ENCODE results near the gene GNB3. TPM values are rescaled to one million over a fixed set of nuclear protein-coding genes. Genes with fewer than 3 reads are reported as not detected.

Gene GNB3
- total and polyA plus RNA-seq, 4 donors: under 0.01 to 0.12 TPM; not detected in 2

DNA sequence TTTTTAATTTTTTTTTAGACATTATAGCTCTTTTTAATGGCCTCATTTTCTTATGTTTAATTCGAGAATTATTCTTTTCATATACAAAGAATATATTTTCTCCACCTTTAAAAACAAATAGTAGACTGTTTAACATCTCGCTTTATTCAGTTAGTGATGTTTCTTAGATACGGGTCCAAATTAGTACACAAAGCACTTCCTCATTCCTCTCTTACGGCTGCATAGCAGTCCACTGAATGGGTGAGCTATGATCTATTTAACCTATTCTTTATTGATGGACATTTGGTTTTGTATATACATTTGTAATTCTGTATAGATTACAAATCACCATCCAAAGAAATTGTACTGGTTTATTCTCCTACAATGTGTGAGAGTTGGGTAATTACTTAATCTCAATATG, 27.4 kb upstream of the GNB3 start:
- TF ChIP-seq TAF1 (conservative IDR thresholded peaks at IDR 0.05): no peak
- no peak for DNase-seq (ENCODE audit: low spot score)
- no peak overlapping the region for H3K9ac ChIP-seq (ENCODE audit: low read depth in 1 of 2, low read length in 2 of 2)
- H3K27me3 ChIP-seq (ENCODE audit: control insufficient read depth in 4 of 4, insufficient read depth in 4 of 4, low read length in 3 of 4): no peaks in the 10 kb centered on the region
- peaks cover 0 to 8% (median 4%) of the 10 kb centered on the region in 4 donors for H3K4me1 ChIP-seq (ENCODE audit: control insufficient read depth in 4 of 4, insufficient read depth in 4 of 4, low read length in 3 of 4)
- no peak overlapping the region for H3K27ac ChIP-seq (ENCODE audit: low read depth in 1 of 2, low read length in 2 of 2)
- WGBS: 79% methylated on average over 4 of the region's 4 CpGs
- no peaks in the 10 kb centered on the region for H3K9me3 ChIP-seq (ENCODE audit: control insufficient read depth in 4 of 4, low read length in 3 of 4)
- H3K36me3 ChIP-seq (ENCODE audit: control insufficient read depth in 4 of 4, insufficient read depth in 3 of 4, low read depth in 1 of 4, low read length in 3 of 4): no peaks in the 10 kb centered on the region
- H3K4me3 ChIP-seq (ENCODE audit: low read depth in 1 of 3, low read length in 3 of 3): no peak overlapping the region

- H3K9me3 ChIP-seq (ENCODE audit: control insufficient read depth in 4 of 4, low read length in 3 of 4): no peaks in the 10 kb centered on the region
- no peak overlapping the region for H3K27ac ChIP-seq (ENCODE audit: low read depth in 1 of 2, low read length in 2 of 2)
- WGBS: 78% methylated on average over 3 of the region's 3 CpGs
- no peaks in the 10 kb centered on the region for H3K27me3 ChIP-seq (ENCODE audit: control insufficient read depth in 4 of 4, insufficient read depth in 4 of 4, low read length in 3 of 4)
- H3K36me3 ChIP-seq (ENCODE audit: control insufficient read depth in 4 of 4, insufficient read depth in 3 of 4, low read depth in 1 of 4, low read length in 3 of 4): no peaks in the 10 kb centered on the region
- no peak overlapping the region for H3K4me3 ChIP-seq (ENCODE audit: low read depth in 1 of 3, low read length in 3 of 3)
- TF ChIP-seq ATF3 (IDR thresholded peaks at IDR 0.05) (no peak), SP1 (IDR thresholded peaks at IDR 0.05) (no peak)
- DNase-seq (ENCODE audit: low spot score): no peak
- H3K9ac ChIP-seq (ENCODE audit: low read depth in 1 of 2, low read length in 2 of 2): no peak overlapping the region
- peaks cover 0 to 33% (median 25%) of the 10 kb centered on the region in 4 donors for H3K4me1 ChIP-seq (ENCODE audit: control insufficient read depth in 4 of 4, insufficient read depth in 4 of 4, low read length in 3 of 4)
Observed at GRCh38 chr12:6816598-6816997, 24.1 kb upstream of the GNB3 start.

- Histone ChIP-seq H3K9ac (ENCODE audit: low read depth in 1 of 2, low read length in 2 of 2) (no peak overlapping the region), H3K9me3 (ENCODE audit: control insufficient read depth in 4 of 4, low read length in 3 of 4) (no peaks in the 10 kb centered on the region), H3K4me3 (ENCODE audit: low read depth in 1 of 3, low read length in 3 of 3) (no peak overlapping the region), H3K36me3 (ENCODE audit: control insufficient read depth in 4 of 4, insufficient read depth in 3 of 4, low read depth in 1 of 4, low read length in 3 of 4) (no peaks in the 10 kb centered on the region), H3K4me1 (ENCODE audit: control insufficient read depth in 4 of 4, insufficient read depth in 4 of 4, low read length in 3 of 4) (peaks cover 0 to 38% (median 27%) of the 10 kb centered on the region in 4 donors), H3K27me3 (ENCODE audit: control insufficient read depth in 4 of 4, insufficient read depth in 4 of 4, low read length in 3 of 4) (no peaks in the 10 kb centered on the region), H3K27ac (ENCODE audit: low read depth in 1 of 2, low read length in 2 of 2) (no peak overlapping the region)
- no peak for DNase-seq (ENCODE audit: low spot score)
- TF ChIP-seq, protein P1, sequence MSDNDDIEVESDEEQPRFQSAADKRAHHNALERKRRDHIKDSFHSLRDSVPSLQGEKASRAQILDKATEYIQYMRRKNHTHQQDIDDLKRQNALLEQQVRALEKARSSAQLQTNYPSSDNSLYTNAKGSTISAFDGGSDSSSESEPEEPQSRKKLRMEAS (IDR thresholded peaks at IDR 0.05): no peak
- TF ChIP-seq NR2F2 (IDR thresholded peaks at IDR 0.05) (no peak), HNF4G (IDR thresholded peaks at IDR 0.05) (no peak), EGR1 (IDR thresholded peaks at IDR 0.05; ENCODE audit: low read depth in 2 of 2) (no peak), FOXA2 (IDR thresholded peaks at IDR 0.05) (no peak), HNF4A (conservative IDR thresholded peaks at IDR 0.05) (no peak), JUND (IDR thresholded peaks at IDR 0.05) (no peak), SP1 (IDR thresholded peaks at IDR 0.05) (no peak), RXRA (IDR thresholded peaks at IDR 0.05) (no peak)
- TF ChIP-seq, protein P2, sequence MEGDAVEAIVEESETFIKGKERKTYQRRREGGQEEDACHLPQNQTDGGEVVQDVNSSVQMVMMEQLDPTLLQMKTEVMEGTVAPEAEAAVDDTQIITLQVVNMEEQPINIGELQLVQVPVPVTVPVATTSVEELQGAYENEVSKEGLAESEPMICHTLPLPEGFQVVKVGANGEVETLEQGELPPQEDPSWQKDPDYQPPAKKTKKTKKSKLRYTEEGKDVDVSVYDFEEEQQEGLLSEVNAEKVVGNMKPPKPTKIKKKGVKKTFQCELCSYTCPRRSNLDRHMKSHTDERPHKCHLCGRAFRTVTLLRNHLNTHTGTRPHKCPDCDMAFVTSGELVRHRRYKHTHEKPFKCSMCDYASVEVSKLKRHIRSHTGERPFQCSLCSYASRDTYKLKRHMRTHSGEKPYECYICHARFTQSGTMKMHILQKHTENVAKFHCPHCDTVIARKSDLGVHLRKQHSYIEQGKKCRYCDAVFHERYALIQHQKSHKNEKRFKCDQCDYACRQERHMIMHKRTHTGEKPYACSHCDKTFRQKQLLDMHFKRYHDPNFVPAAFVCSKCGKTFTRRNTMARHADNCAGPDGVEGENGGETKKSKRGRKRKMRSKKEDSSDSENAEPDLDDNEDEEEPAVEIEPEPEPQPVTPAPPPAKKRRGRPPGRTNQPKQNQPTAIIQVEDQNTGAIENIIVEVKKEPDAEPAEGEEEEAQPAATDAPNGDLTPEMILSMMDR (IDR thresholded peaks at IDR 0.05; ENCODE audit: low read depth, low read length, missing input control): no peak
- TF ChIP-seq, protein P3, sequence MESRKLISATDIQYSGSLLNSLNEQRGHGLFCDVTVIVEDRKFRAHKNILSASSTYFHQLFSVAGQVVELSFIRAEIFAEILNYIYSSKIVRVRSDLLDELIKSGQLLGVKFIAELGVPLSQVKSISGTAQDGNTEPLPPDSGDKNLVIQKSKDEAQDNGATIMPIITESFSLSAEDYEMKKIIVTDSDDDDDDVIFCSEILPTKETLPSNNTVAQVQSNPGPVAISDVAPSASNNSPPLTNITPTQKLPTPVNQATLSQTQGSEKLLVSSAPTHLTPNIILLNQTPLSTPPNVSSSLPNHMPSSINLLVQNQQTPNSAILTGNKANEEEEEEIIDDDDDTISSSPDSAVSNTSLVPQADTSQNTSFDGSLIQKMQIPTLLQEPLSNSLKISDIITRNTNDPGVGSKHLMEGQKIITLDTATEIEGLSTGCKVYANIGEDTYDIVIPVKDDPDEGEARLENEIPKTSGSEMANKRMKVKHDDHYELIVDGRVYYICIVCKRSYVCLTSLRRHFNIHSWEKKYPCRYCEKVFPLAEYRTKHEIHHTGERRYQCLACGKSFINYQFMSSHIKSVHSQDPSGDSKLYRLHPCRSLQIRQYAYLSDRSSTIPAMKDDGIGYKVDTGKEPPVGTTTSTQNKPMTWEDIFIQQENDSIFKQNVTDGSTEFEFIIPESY (IDR thresholded peaks at IDR 0.05): no peak
- WGBS: 93% methylated on average over 8 of the region's 8 CpGs
Observed at GRCh38 chr12:6817098-6817497, 23.6 kb upstream of the GNB3 start.
